ENCODE data around the gene ADORA1.

Gene ADORA1

GRCh38 chr1:203168256-203168786 is 40.8 kb downstream of the ADORA1 start:
- H3K14ac ChIP-seq (ENCODE audit: low read length in 2 of 2), result no peak overlapping the region
- WGBS, result 94% methylated on average over 12 of the region's 12 CpGs
- H3K27ac ChIP-seq (ENCODE audit: low read length, poor library complexity, severe bottlenecking), result no peak overlapping the region

GRCh38 chr1:203168991-203169390 is 41.5 kb downstream of the ADORA1 start:
- H4K8ac ChIP-seq (ENCODE audit: low read length), result no peak overlapping the region
- no peak overlapping the region for H3K27ac ChIP-seq (ENCODE audit: low read length, poor library complexity, severe bottlenecking)
- H2BK15ac ChIP-seq (ENCODE audit: low read depth, poor library complexity, severe bottlenecking), result no peak overlapping the region
- H3K9me3 ChIP-seq (ENCODE audit: control insufficient read depth, low read length), result no peaks in the 10 kb centered on the region
- H3K4ac ChIP-seq (ENCODE audit: low read depth in 1 of 2, low read length in 2 of 2), result no peak overlapping the region
- WGBS, result 98% methylated on average over 7 of the region's 9 CpGs
- no peak overlapping the region for H3K18ac ChIP-seq (ENCODE audit: low read depth in 1 of 2, low read length in 2 of 2)
- peaks cover 13 to 55% of the 10 kb centered on the region in 2 experiments for H3K36me3 ChIP-seq (ENCODE audit: control insufficient read depth in 1 of 2, insufficient read depth in 2 of 2, low read depth in 1 of 2, low read length in 2 of 2)
- no peak overlapping the region for H2BK120ac ChIP-seq (ENCODE audit: low read depth, low read length)
- H2BK5ac ChIP-seq (ENCODE audit: low read depth, low read length, poor library complexity, severe bottlenecking), result no peak overlapping the region
- DNase-seq, result no peak
- H2BK12ac ChIP-seq (ENCODE audit: low read length in 2 of 2), result no peak overlapping the region
- H3K23ac ChIP-seq (ENCODE audit: low read length in 2 of 2), result no peak overlapping the region
- peaks cover 25% of the 10 kb centered on the region for H3K4me1 ChIP-seq (ENCODE audit: control insufficient read depth, insufficient read depth, low read depth, low read length)
- H4K91ac ChIP-seq (ENCODE audit: low read length), result no peak overlapping the region
- H3K9ac ChIP-seq (ENCODE audit: low read length), result no peak overlapping the region
- no peak overlapping the region for H3K4me2 ChIP-seq (ENCODE audit: low read length, poor library complexity, severe bottlenecking)
- H3K14ac ChIP-seq (ENCODE audit: low read length in 2 of 2), result no peak overlapping the region
- H3K79me1 ChIP-seq (replicated peaks; ENCODE audit: low read length, poor library complexity, severe bottlenecking), result peaks cover 21% of the 10 kb centered on the region
- H2AK5ac ChIP-seq (ENCODE audit: low read length, severe bottlenecking), result no peak overlapping the region
- no peak overlapping the region for H2AFZ ChIP-seq (ENCODE audit: low read depth, low read length)
- no peaks in the 10 kb centered on the region for H3K27me3 ChIP-seq (ENCODE audit: control insufficient read depth in 1 of 2, insufficient read depth in 1 of 2, low read length in 2 of 2)
- no peak overlapping the region for H3K4me3 ChIP-seq (ENCODE audit: insufficient read depth in 1 of 2, low read depth in 1 of 2, low read length in 2 of 2)

More at GRCh38 chr1:203168256-203168786, 40.8 kb downstream of the ADORA1 start:
- H2BK12ac ChIP-seq (ENCODE audit: low read length in 2 of 2), result no peak overlapping the region
- H3K18ac ChIP-seq (ENCODE audit: low read depth in 1 of 2, low read length in 2 of 2), result no peak overlapping the region
- H2BK5ac ChIP-seq (ENCODE audit: low read depth, low read length, poor library complexity, severe bottlenecking), result no peak overlapping the region
- H3K36me3 ChIP-seq (ENCODE audit: control insufficient read depth in 1 of 2, insufficient read depth in 2 of 2, low read depth in 1 of 2, low read length in 2 of 2), result peaks cover 13 to 61% of the 10 kb centered on the region in 2 experiments
- H4K91ac ChIP-seq (ENCODE audit: low read length), result no peak overlapping the region
- no peak overlapping the region for H2BK120ac ChIP-seq (ENCODE audit: low read depth, low read length)
- H4K8ac ChIP-seq (ENCODE audit: low read length), result no peak overlapping the region
- H3K9ac ChIP-seq (ENCODE audit: low read length), result no peak overlapping the region
- no peak overlapping the region for H3K23ac ChIP-seq (ENCODE audit: low read length in 2 of 2)
- peaks cover 23% of the 10 kb centered on the region for H3K79me1 ChIP-seq (replicated peaks; ENCODE audit: low read length, poor library complexity, severe bottlenecking)
- peaks cover 21% of the 10 kb centered on the region for H3K4me1 ChIP-seq (ENCODE audit: control insufficient read depth, insufficient read depth, low read depth, low read length)
- no peak for DNase-seq
- H3K4me3 ChIP-seq (ENCODE audit: insufficient read depth in 1 of 2, low read depth in 1 of 2, low read length in 2 of 2), result no peak overlapping the region
- H2AFZ ChIP-seq (ENCODE audit: low read depth, low read length), result no peak overlapping the region
- H3K4me2 ChIP-seq (ENCODE audit: low read length, poor library complexity, severe bottlenecking), result no peak overlapping the region
- no peak overlapping the region for H2AK5ac ChIP-seq (ENCODE audit: low read length, severe bottlenecking)
- no peaks in the 10 kb centered on the region for H3K9me3 ChIP-seq (ENCODE audit: control insufficient read depth, low read length)
- H3K27me3 ChIP-seq (ENCODE audit: control insufficient read depth in 1 of 2, insufficient read depth in 1 of 2, low read length in 2 of 2), result no peaks in the 10 kb centered on the region
- no peak overlapping the region for H2BK15ac ChIP-seq (ENCODE audit: low read depth, poor library complexity, severe bottlenecking)
- no peak overlapping the region for H3K4ac ChIP-seq (ENCODE audit: low read depth in 1 of 2, low read length in 2 of 2)

GRCh38 chr1:203169770-203170520 is 42.4 kb downstream of the ADORA1 start:
- Histone ChIP-seq H3K4me3 (ENCODE audit: insufficient read depth in 1 of 2, low read depth in 1 of 2, low read length in 2 of 2) (no peak overlapping the region), H4K91ac (ENCODE audit: low read length) (no peak overlapping the region), H2AK5ac (ENCODE audit: low read length, severe bottlenecking) (no peak overlapping the region), H3K23ac (ENCODE audit: low read length in 2 of 2) (no peak overlapping the region), H3K9me3 (ENCODE audit: control insufficient read depth, low read length) (no peaks in the 10 kb centered on the region), H3K27me3 (ENCODE audit: control insufficient read depth in 1 of 2, insufficient read depth in 1 of 2, low read length in 2 of 2) (no peaks in the 10 kb centered on the region), H3K18ac (ENCODE audit: low read depth in 1 of 2, low read length in 2 of 2) (no peak overlapping the region), H2AFZ (ENCODE audit: low read depth, low read length) (no peak overlapping the region), H4K8ac (ENCODE audit: low read length) (no peak overlapping the region), H3K4me2 (ENCODE audit: low read length, poor library complexity, severe bottlenecking) (no peak overlapping the region), H3K36me3 (ENCODE audit: control insufficient read depth in 1 of 2, insufficient read depth in 2 of 2, low read depth in 1 of 2, low read length in 2 of 2) (peaks cover 9 to 52% of the 10 kb centered on the region in 2 experiments), H2BK15ac (ENCODE audit: low read depth, poor library complexity, severe bottlenecking) (no peak overlapping the region), H3K27ac (ENCODE audit: low read length, poor library complexity, severe bottlenecking) (no peak overlapping the region), H3K9ac (ENCODE audit: low read length) (no peak overlapping the region), H2BK120ac (ENCODE audit: low read depth, low read length) (no peak overlapping the region), H2BK5ac (ENCODE audit: low read depth, low read length, poor library complexity, severe bottlenecking) (no peak overlapping the region), H3K4me1 (ENCODE audit: control insufficient read depth, insufficient read depth, low read depth, low read length) (peaks cover 27% of the 10 kb centered on the region), H2BK12ac (ENCODE audit: low read length in 2 of 2) (no peak overlapping the region), H3K4ac (ENCODE audit: low read depth in 1 of 2, low read length in 2 of 2) (no peak overlapping the region), H3K79me1 (replicated peaks; ENCODE audit: low read length, poor library complexity, severe bottlenecking) (peaks cover 18% of the 10 kb centered on the region), H3K14ac (ENCODE audit: low read length in 2 of 2) (no peak overlapping the region)
- no peak for DNase-seq
- 93% methylated on average over 14 of the region's 21 CpGs for WGBS

- H3K9me3 ChIP-seq (ENCODE audit: control insufficient read depth, low read length), result no peaks in the 10 kb centered on the region
- H4K8ac ChIP-seq (ENCODE audit: low read length), result no peak overlapping the region
- no peak overlapping the region for H3K4me2 ChIP-seq (ENCODE audit: low read length, poor library complexity, severe bottlenecking)
- no peak overlapping the region for H3K14ac ChIP-seq (ENCODE audit: low read length in 2 of 2)
- DNase-seq, result no peak
- no peak overlapping the region for H3K27ac ChIP-seq (ENCODE audit: low read length, poor library complexity, severe bottlenecking)
- H3K4me3 ChIP-seq (ENCODE audit: insufficient read depth in 1 of 2, low read depth in 1 of 2, low read length in 2 of 2), result peak overlapping the region in 1 of 2 experiments; percentile 16
- H3K18ac ChIP-seq (ENCODE audit: low read depth in 1 of 2, low read length in 2 of 2), result peak overlapping the region in 1 of 2 experiments; percentile 37
- peak overlapping the region; percentile 45 for H4K91ac ChIP-seq (ENCODE audit: low read length)
- no peak overlapping the region for H2AFZ ChIP-seq (ENCODE audit: low read depth, low read length)
- peaks cover 4 to 44% of the 10 kb centered on the region in 2 experiments for H3K36me3 ChIP-seq (ENCODE audit: control insufficient read depth in 1 of 2, insufficient read depth in 2 of 2, low read depth in 1 of 2, low read length in 2 of 2)
- peak overlapping the region; percentile 26 for H2AK5ac ChIP-seq (ENCODE audit: low read length, severe bottlenecking)
- H3K4me1 ChIP-seq (ENCODE audit: control insufficient read depth, insufficient read depth, low read depth, low read length), result peaks cover 35% of the 10 kb centered on the region
- H3K23ac ChIP-seq (ENCODE audit: low read length in 2 of 2), result no peak overlapping the region
- peak overlapping the region; percentile 12 for H2BK120ac ChIP-seq (ENCODE audit: low read depth, low read length)
- no peak overlapping the region for H2BK15ac ChIP-seq (ENCODE audit: low read depth, poor library complexity, severe bottlenecking)
- H3K4ac ChIP-seq (ENCODE audit: low read depth in 1 of 2, low read length in 2 of 2), result no peak overlapping the region
- H3K27me3 ChIP-seq (ENCODE audit: control insufficient read depth in 1 of 2, insufficient read depth in 1 of 2, low read length in 2 of 2), result no peaks in the 10 kb centered on the region
- H3K9ac ChIP-seq (ENCODE audit: low read length), result no peak overlapping the region
- H3K79me1 ChIP-seq (replicated peaks; ENCODE audit: low read length, poor library complexity, severe bottlenecking), result peaks cover 12% of the 10 kb centered on the region
- H2BK12ac ChIP-seq (ENCODE audit: low read length in 2 of 2), result no peak overlapping the region
- 86% methylated on average over 8 of the region's 8 CpGs for WGBS
- H2BK5ac ChIP-seq (ENCODE audit: low read depth, low read length, poor library complexity, severe bottlenecking), result no peak overlapping the region
These were observed 43.3 kb downstream of the ADORA1 start for GRCh38 chr1:203170625-203171330.
